ENCODE results near the gene PIK3IP1.
"Not testable (repeated sequence)": the region's sequence is repeated elsewhere in the genome, so short reads cannot be mapped to it uniquely, and the experiment has no call there.

Gene PIK3IP1

GRCh38 chr22:31248138-31248745 is 44.0 kb downstream of the PIK3IP1 start:
- no peak for DNase-seq

- no peak for DNase-seq
Measured at GRCh38 chr22:31247726-31248125, 44.6 kb downstream of the PIK3IP1 start.

- no peak for DNase-seq
Measured at GRCh38 chr22:31246687-31247086, 45.6 kb downstream of the PIK3IP1 start.

GRCh38 chr22:31245998-31246397 is 46.3 kb downstream of the PIK3IP1 start:
- DNase-seq, result not testable (repeated sequence)

- DNase-seq, result no peak
Measured at GRCh38 chr22:31244943-31245451, 47.3 kb downstream of the PIK3IP1 start.

- DNase-seq, result no peak
Measured at GRCh38 chr22:31244046-31244942, 48.0 kb downstream of the PIK3IP1 start.

- no peak for DNase-seq
Measured at GRCh38 chr22:31243339-31244045, 48.8 kb downstream of the PIK3IP1 start.

- no peak for DNase-seq
Measured at GRCh38 chr22:31241936-31242335, 50.4 kb downstream of the PIK3IP1 start.

GRCh38 chr22:31241200-31241599 is 51.1 kb downstream of the PIK3IP1 start:
- DNase-seq, result no peak

GRCh38 chr22:31239771-31240370 is 52.4 kb downstream of the PIK3IP1 start:
- no peak for DNase-seq

GRCh38 chr22:31238057-31238456 is 54.2 kb downstream of the PIK3IP1 start:
- no peak for DNase-seq

GRCh38 chr22:31236044-31236443 is 56.2 kb downstream of the PIK3IP1 start:
- DNase-seq, result not testable (repeated sequence)

- DNase-seq, result no peak
Measured at GRCh38 chr22:31235081-31235480, 57.2 kb downstream of the PIK3IP1 start.

GRCh38 chr22:31233001-31233400 is 59.3 kb downstream of the PIK3IP1 start:
- DNase-seq, result no peak
